ENCODE results near the gene IDI2.
A peak's percentile ranks its signal among the peaks of the same experiment; 100 is the strongest.

The IDI2 gene

GRCh38 chr10:1003884-1004670 is 21.6 kb downstream of the IDI2 start:
- no peak for DNase-seq

GRCh38 chr10:1002425-1003006 is 23.1 kb downstream of the IDI2 start:
- DNase-seq: no peak

GRCh38 chr10:997266-998022 is 28.2 kb downstream of the IDI2 start:
- DNase-seq: no peak

GRCh38 chr10:996031-996430 is 29.6 kb downstream of the IDI2 start:
- DNase-seq: no peak

GRCh38 chr10:995559-995926 is 30.1 kb downstream of the IDI2 start:
- DNase-seq: no peak

GRCh38 chr10:994836-995558 is 30.7 kb downstream of the IDI2 start:
- no peak for DNase-seq

- no peak for DNase-seq
Measured at GRCh38 chr10:992871-993270, 32.8 kb downstream of the IDI2 start.

- DNase-seq: no peak
Measured at GRCh38 chr10:992467-992866, 33.2 kb downstream of the IDI2 start.

GRCh38 chr10:990808-991207 is 34.9 kb downstream of the IDI2 start:
- no peak for DNase-seq

GRCh38 chr10:988667-989545 is 36.8 kb downstream of the IDI2 start:
- peak; percentile 26 for DNase-seq

GRCh38 chr10:987870-988666 is 37.6 kb downstream of the IDI2 start, which contains the start of gene GTPBP4:
Gene GTPBP4, plus strand, starts transcription at chr10:988434. Its CDS starts 46 bp downstream, at chr10:988480.
- peak; percentile 98 for DNase-seq

- DNase-seq: no peak
Measured at GRCh38 chr10:987620-987869, 38.1 kb downstream of the IDI2 start.

- DNase-seq: no peak
Measured at GRCh38 chr10:986881-987619, 38.6 kb downstream of the IDI2 start.

- no peak for DNase-seq
Measured at GRCh38 chr10:986137-986825, 39.4 kb downstream of the IDI2 start.

- DNase-seq: no peak
Measured at GRCh38 chr10:985361-985760, 40.3 kb downstream of the IDI2 start.

- DNase-seq: no peak
Measured at GRCh38 chr10:983971-984655, 41.5 kb downstream of the IDI2 start.

- DNase-seq: no peak
Measured at GRCh38 chr10:983401-983800, 42.3 kb downstream of the IDI2 start.

- no peak for DNase-seq
Measured at GRCh38 chr10:980468-981093, 45.1 kb downstream of the IDI2 start.

GRCh38 chr10:978826-979421 is 46.7 kb downstream of the IDI2 start:
- DNase-seq: no peak
